WTC11 (cell line): Measurements from ENCODE around the gene KLHDC4. TPM values are rescaled to one million over a fixed set of nuclear protein-coding genes. Genes with fewer than 3 reads are reported as not detected.

Source experiments
- ATAC-seq: fragments of 200-7000 bp; cut with Tn5 transposase; 2 replicates; pipeline ENCODE4 v1.10.0; 2021; ENCODE audit warnings: mild to moderate bottlenecking, moderate library complexity
- CTCF ChIA-PET: fragments of 300-600 bp; sonication (Branson Sonifier 250); formaldehyde crosslinking; loops from one replicate; lab custom pipeline; 2021; ENCODE audit warnings: antibody characterized with exemption; lab: Charles Lee
- POLR2A ChIA-PET: fragments of 350-600 bp; sonication (Branson Sonifier 250); formaldehyde crosslinking; loops from one replicate; lab custom pipeline; 2021; ENCODE audit warnings: antibody characterized with exemption; lab: Charles Lee
- DNase-seq: peaks from one replicate; pipeline ENCODE4 v3.0.0; 2021; ENCODE audit warnings: low spot score
- H3K27ac Mint-ChIP-seq: 2 replicates; pipeline ENCODE4 v1.8.0; 2021; ENCODE audit warnings: mixed read lengths
- H3K27me3 Mint-ChIP-seq: 2 replicates; pipeline ENCODE4 v1.8.0; 2021; ENCODE audit warnings: low read depth, mild to moderate bottlenecking, moderate library complexity, mixed read lengths
- H3K36me3 Mint-ChIP-seq: 2 replicates; pipeline ENCODE4 v1.8.0; 2021; ENCODE audit warnings: mixed read lengths
- H3K4me1 Mint-ChIP-seq: 2 replicates; pipeline ENCODE4 v1.8.0; 2022; ENCODE audit warnings: mixed read lengths
- H3K4me3 Mint-ChIP-seq: 2 replicates; pipeline ENCODE4 v1.8.0; 2021; ENCODE audit warnings: mild to moderate bottlenecking, moderate library complexity, mixed read lengths
- H3K9me3 Mint-ChIP-seq: 2 replicates; pipeline ENCODE4 v1.8.0; 2021; ENCODE audit warnings: mixed read lengths
- AFF4 ChIP-seq: sonication (generic); formaldehyde crosslinking; IDR thresholded peaks from 2 replicates; pipeline ENCODE4 v1.8.1; 2023; ENCODE audit warnings: mild to moderate bottlenecking, missing genetic modification reagents, borderline replicate concordance
- ATF3 ChIP-seq: sonication (generic); formaldehyde crosslinking; conservative IDR thresholded peaks from 2 replicates; pipeline ENCODE4 v1.8.1; 2022; ENCODE audit warnings: mild to moderate bottlenecking, missing genetic modification reagents
- FOXK1 ChIP-seq: sonication (generic); formaldehyde crosslinking; IDR thresholded peaks from 2 replicates; pipeline ENCODE4 v1.8.0; 2022; ENCODE audit warnings: mild to moderate bottlenecking, moderate library complexity, missing genetic modification reagents
- GABPB1 ChIP-seq: sonication (generic); formaldehyde crosslinking; IDR thresholded peaks from 2 replicates; pipeline ENCODE4 v1.8.1; 2023; ENCODE audit warnings: mild to moderate bottlenecking, missing genetic modification reagents
- GRHL2 ChIP-seq: fragments of 250-450 bp; sonication (Bioruptor Pico); IDR thresholded peaks from 2 replicates; pipeline ENCODE4 v1.8.0; 2022; ENCODE audit warnings: mild to moderate bottlenecking, moderate library complexity; ENCODE audit not compliant: insufficient replicate concordance, severe bottlenecking
- HMGA2 ChIP-seq: fragments of 250-450 bp; sonication (Bioruptor Pico); IDR thresholded peaks from 2 replicates; pipeline ENCODE4 v1.4.0; 2021; ENCODE audit warnings: mild to moderate bottlenecking, moderate library complexity
- HMGXB4 ChIP-seq: sonication (generic); formaldehyde crosslinking; IDR thresholded peaks from 2 replicates; pipeline ENCODE4 v1.8.1; 2023; ENCODE audit warnings: mild to moderate bottlenecking, moderate library complexity, missing genetic modification reagents
- NFE2L1 ChIP-seq: sonication (generic); formaldehyde crosslinking; IDR thresholded peaks from 2 replicates; pipeline ENCODE4 v1.8.1; 2023; ENCODE audit warnings: missing genetic modification reagents
- NR2C2 ChIP-seq: sonication (generic); formaldehyde crosslinking; IDR thresholded peaks from 2 replicates; pipeline ENCODE4 v1.8.0; 2022; ENCODE audit warnings: mild to moderate bottlenecking, missing genetic modification reagents
- OVOL2 ChIP-seq: fragments of 250-450 bp; sonication (Bioruptor Pico); IDR thresholded peaks from 2 replicates; pipeline ENCODE4 v1.9.0; 2021; ENCODE audit warnings: mild to moderate bottlenecking, borderline replicate concordance
- SMAD3 ChIP-seq: sonication (generic); formaldehyde crosslinking; IDR thresholded peaks from 2 replicates; pipeline ENCODE4 v1.8.0; 2022; ENCODE audit warnings: missing genetic modification reagents, mild to moderate bottlenecking, borderline replicate concordance
- TEAD1 ChIP-seq: sonication (generic); formaldehyde crosslinking; IDR thresholded peaks from 2 replicates; pipeline ENCODE4 v1.8.0; 2022; ENCODE audit warnings: mild to moderate bottlenecking, missing genetic modification reagents
- TP53 ChIP-seq: sonication (generic); formaldehyde crosslinking; IDR thresholded peaks from 2 replicates; pipeline ENCODE4 v1.8.1; 2023; ENCODE audit warnings: mild to moderate bottlenecking, missing genetic modification reagents
- ZNF219 ChIP-seq: sonication (generic); formaldehyde crosslinking; IDR thresholded peaks from 2 replicates; pipeline ENCODE4 v1.8.0; 2023; ENCODE audit warnings: missing genetic modification reagents, mild to moderate bottlenecking, borderline replicate concordance
- ZNF263 ChIP-seq: sonication (generic); formaldehyde crosslinking; IDR thresholded peaks from 2 replicates; pipeline ENCODE4 v1.8.1; 2022; ENCODE audit warnings: low read depth, mild to moderate bottlenecking, moderate library complexity, missing genetic modification reagents
- ZNF317 ChIP-seq: sonication (generic); formaldehyde crosslinking; IDR thresholded peaks from 2 replicates; pipeline ENCODE4 v1.8.1; 2023; ENCODE audit warnings: low read depth, mild to moderate bottlenecking, moderate library complexity, missing genetic modification reagents, borderline replicate concordance
- total RNA-seq: library from RNA; stranded (reverse); gene quantifications from 3 replicates; pipeline ENCODE4 v1.2.3, GENCODE V29; 2021
- TF ChIP-seq, protein P1 (sequence below): sonication (generic); formaldehyde crosslinking; IDR thresholded peaks from 2 replicates; pipeline ENCODE4 v1.8.1; 2022; ENCODE audit warnings: low read depth, missing genetic modification reagents, borderline replicate concordance
- TF ChIP-seq, protein P2 (sequence below): sonication (generic); formaldehyde crosslinking; IDR thresholded peaks from 2 replicates; pipeline ENCODE4 v1.8.0; 2023; ENCODE audit warnings: missing genetic modification reagents, mild to moderate bottlenecking, borderline replicate concordance
- TF ChIP-seq, protein P3 (sequence below): fragments of 250-450 bp; sonication (Bioruptor Pico); IDR thresholded peaks from 2 replicates; pipeline ENCODE4 v1.9.0; 2021; ENCODE audit warnings: mild to moderate bottlenecking

The KLHDC4 gene
- total RNA-seq, 1 experiment from 2014 or later, result 63.6 TPM

DNA sequence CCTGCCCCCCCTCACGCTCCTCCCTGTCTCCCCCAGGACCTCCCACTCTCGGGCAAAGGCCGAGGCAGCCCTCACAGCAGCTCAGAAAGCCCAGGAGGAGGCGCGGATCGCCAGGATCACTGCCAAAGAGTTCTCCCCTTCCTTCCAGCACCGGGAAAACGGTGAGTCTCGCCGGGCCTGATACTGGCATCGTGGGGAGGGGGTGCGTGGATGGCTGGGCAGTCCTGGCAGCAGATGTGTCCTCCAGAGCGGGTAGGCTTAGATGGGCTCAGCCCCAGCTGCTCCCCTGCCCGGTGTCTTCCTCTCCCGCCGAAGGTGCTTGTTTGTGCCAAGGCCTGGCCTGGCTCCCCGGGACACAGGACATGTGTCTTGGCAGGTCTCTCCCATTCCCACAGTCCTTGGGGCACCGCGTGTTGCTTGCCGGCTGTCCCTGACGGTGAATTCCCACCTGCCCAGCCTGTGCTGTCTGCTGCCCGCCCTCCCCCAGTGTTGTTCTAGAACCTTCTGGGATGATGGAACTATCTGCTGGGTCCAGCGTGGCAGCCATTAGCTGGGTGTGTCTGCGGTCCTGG lies 81.6 kb downstream of the KLHDC4 start (continued):
- no peak for TF ChIP-seq FOXK1 (CRISPR knock-in tag)
- TF ChIP-seq, protein P1, sequence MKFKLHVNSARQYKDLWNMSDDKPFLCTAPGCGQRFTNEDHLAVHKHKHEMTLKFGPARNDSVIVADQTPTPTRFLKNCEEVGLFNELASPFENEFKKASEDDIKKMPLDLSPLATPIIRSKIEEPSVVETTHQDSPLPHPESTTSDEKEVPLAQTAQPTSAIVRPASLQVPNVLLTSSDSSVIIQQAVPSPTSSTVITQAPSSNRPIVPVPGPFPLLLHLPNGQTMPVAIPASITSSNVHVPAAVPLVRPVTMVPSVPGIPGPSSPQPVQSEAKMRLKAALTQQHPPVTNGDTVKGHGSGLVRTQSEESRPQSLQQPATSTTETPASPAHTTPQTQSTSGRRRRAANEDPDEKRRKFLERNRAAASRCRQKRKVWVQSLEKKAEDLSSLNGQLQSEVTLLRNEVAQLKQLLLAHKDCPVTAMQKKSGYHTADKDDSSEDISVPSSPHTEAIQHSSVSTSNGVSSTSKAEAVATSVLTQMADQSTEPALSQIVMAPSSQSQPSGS, result no peak
- no peak for TF ChIP-seq ATF3 (CRISPR knock-in tag)
- no peak for TF ChIP-seq SMAD3 (CRISPR knock-in tag)
- no peak for TF ChIP-seq ZNF317 (CRISPR knock-in tag)
- no peak for TF ChIP-seq NR2C2 (CRISPR knock-in tag)
- no peak for TF ChIP-seq NFE2L1 (CRISPR knock-in tag)
- no peak for TF ChIP-seq ZNF263 (CRISPR knock-in tag)

- no peak overlapping the region for H3K4me3 Mint-ChIP-seq
- ATAC-seq, result no peak
- CTCF ChIA-PET, result interaction anchor here (0.6 kb wide), 1 partner anchor 111 kb away, joined by 3 read pairs; no protein-coding TSS in a partner anchor
- DNase-seq, result no peak
- H3K27ac Mint-ChIP-seq, result no peak overlapping the region
- no peaks in the 10 kb centered on the region for H3K27me3 Mint-ChIP-seq
- POLR2A ChIA-PET, result no interaction called here
- no peaks in the 10 kb centered on the region for H3K4me1 Mint-ChIP-seq
- no peaks in the 10 kb centered on the region for H3K9me3 Mint-ChIP-seq
- H3K36me3 Mint-ChIP-seq, result no peaks in the 10 kb centered on the region; the same call in 1 of the 2 replicates
- TF ChIP-seq TEAD1 (CRISPR knock-in tag), result no peak
- no peak for TF ChIP-seq AFF4 (CRISPR knock-in tag)
- TF ChIP-seq GRHL2 (CRISPR knock-in tag), result no peak
- TF ChIP-seq, protein P2, sequence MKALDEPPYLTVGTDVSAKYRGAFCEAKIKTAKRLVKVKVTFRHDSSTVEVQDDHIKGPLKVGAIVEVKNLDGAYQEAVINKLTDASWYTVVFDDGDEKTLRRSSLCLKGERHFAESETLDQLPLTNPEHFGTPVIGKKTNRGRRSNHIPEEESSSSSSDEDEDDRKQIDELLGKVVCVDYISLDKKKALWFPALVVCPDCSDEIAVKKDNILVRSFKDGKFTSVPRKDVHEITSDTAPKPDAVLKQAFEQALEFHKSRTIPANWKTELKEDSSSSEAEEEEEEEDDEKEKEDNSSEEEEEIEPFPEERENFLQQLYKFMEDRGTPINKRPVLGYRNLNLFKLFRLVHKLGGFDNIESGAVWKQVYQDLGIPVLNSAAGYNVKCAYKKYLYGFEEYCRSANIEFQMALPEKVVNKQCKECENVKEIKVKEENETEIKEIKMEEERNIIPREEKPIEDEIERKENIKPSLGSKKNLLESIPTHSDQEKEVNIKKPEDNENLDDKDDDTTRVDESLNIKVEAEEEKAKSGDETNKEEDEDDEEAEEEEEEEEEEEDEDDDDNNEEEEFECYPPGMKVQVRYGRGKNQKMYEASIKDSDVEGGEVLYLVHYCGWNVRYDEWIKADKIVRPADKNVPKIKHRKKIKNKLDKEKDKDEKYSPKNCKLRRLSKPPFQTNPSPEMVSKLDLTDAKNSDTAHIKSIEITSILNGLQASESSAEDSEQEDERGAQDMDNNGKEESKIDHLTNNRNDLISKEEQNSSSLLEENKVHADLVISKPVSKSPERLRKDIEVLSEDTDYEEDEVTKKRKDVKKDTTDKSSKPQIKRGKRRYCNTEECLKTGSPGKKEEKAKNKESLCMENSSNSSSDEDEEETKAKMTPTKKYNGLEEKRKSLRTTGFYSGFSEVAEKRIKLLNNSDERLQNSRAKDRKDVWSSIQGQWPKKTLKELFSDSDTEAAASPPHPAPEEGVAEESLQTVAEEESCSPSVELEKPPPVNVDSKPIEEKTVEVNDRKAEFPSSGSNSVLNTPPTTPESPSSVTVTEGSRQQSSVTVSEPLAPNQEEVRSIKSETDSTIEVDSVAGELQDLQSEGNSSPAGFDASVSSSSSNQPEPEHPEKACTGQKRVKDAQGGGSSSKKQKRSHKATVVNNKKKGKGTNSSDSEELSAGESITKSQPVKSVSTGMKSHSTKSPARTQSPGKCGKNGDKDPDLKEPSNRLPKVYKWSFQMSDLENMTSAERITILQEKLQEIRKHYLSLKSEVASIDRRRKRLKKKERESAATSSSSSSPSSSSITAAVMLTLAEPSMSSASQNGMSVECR (CRISPR knock-in tag), result no peak
- TF ChIP-seq, protein P3, sequence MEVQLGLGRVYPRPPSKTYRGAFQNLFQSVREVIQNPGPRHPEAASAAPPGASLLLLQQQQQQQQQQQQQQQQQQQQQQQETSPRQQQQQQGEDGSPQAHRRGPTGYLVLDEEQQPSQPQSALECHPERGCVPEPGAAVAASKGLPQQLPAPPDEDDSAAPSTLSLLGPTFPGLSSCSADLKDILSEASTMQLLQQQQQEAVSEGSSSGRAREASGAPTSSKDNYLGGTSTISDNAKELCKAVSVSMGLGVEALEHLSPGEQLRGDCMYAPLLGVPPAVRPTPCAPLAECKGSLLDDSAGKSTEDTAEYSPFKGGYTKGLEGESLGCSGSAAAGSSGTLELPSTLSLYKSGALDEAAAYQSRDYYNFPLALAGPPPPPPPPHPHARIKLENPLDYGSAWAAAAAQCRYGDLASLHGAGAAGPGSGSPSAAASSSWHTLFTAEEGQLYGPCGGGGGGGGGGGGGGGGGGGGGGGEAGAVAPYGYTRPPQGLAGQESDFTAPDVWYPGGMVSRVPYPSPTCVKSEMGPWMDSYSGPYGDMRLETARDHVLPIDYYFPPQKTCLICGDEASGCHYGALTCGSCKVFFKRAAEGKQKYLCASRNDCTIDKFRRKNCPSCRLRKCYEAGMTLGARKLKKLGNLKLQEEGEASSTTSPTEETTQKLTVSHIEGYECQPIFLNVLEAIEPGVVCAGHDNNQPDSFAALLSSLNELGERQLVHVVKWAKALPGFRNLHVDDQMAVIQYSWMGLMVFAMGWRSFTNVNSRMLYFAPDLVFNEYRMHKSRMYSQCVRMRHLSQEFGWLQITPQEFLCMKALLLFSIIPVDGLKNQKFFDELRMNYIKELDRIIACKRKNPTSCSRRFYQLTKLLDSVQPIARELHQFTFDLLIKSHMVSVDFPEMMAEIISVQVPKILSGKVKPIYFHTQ (CRISPR knock-in tag), result no peak
- no peak for TF ChIP-seq ZNF219 (CRISPR knock-in tag)
- no peak for TF ChIP-seq TP53 (CRISPR knock-in tag)
- TF ChIP-seq HMGA2 (CRISPR knock-in tag), result no peak
- TF ChIP-seq ZNF263 (CRISPR knock-in tag), result no peak
- no peak for TF ChIP-seq GABPB1
- TF ChIP-seq OVOL2 (CRISPR knock-in tag), result no peak
- no peak for TF ChIP-seq NFE2L1 (CRISPR knock-in tag)
- no peak for TF ChIP-seq HMGXB4
Observed at GRCh38 chr16:87682852-87683399, 82.9 kb downstream of the KLHDC4 start.
